ENCODE results near the gene MYH9.

The MYH9 gene

GRCh38 chr22:36308880-36309279 lies 78.9 kb downstream of the MYH9 start:
- Histone ChIP-seq H3K9me3 (ENCODE audit: control insufficient read depth in 1 of 2, low read length in 2 of 2) (no peaks in the 10 kb centered on the region), H3K27me3 (ENCODE audit: low read depth, low read length) (no peaks in the 10 kb centered on the region), H3K4me1 (ENCODE audit: control insufficient read depth in 1 of 2, insufficient read depth in 2 of 2, low read length in 2 of 2) (peaks cover 0 to 8% of the 10 kb centered on the region in 2 donors), H3K36me3 (ENCODE audit: control insufficient read depth in 1 of 2, insufficient read depth in 2 of 2, low read length in 2 of 2) (peaks cover 81 to 93% of the 10 kb centered on the region in 2 donors), H3K27ac (ENCODE audit: low read length) (no peak overlapping the region), H3K4me3 (ENCODE audit: low read depth in 1 of 2, low read length in 2 of 2) (no peak overlapping the region)

DNA sequence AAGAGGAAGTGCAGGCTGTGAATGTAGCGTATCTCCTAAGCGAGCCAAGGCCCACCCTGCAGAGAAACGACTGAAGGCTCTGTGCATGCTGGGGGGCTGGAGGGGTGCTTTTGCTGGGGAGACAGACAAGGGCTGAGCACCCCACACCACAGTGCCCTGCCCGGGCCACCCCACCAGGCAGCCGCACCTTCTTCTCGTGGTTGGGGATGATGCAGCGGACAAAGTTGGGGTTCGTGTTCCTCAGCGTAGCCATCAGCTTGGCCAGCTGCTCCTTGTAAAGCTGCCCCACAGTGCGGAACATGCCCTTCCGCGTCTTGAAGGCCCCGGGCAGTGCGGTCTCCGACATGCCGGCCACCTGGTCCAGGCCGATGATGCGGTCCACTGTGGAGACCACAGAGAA lies 81.5 kb downstream of the MYH9 start:
- no peaks in the 10 kb centered on the region for H3K27me3 ChIP-seq (ENCODE audit: low read depth, low read length)
- H3K36me3 ChIP-seq (ENCODE audit: control insufficient read depth in 1 of 2, insufficient read depth in 2 of 2, low read length in 2 of 2): peaks cover 85 to 94% of the 10 kb centered on the region in 2 donors
- H3K27ac ChIP-seq (ENCODE audit: low read length): no peak overlapping the region
- peaks cover 0 to 27% of the 10 kb centered on the region in 2 donors for H3K4me1 ChIP-seq (ENCODE audit: control insufficient read depth in 1 of 2, insufficient read depth in 2 of 2, low read length in 2 of 2)
- H3K4me3 ChIP-seq (ENCODE audit: low read depth in 1 of 2, low read length in 2 of 2): no peak overlapping the region
- no peaks in the 10 kb centered on the region for H3K9me3 ChIP-seq (ENCODE audit: control insufficient read depth in 1 of 2, low read length in 2 of 2)

GRCh38 chr22:36305813-36306212 lies 82.0 kb downstream of the MYH9 start:
- no peak overlapping the region for H3K4me3 ChIP-seq (ENCODE audit: low read depth in 1 of 2, low read length in 2 of 2)
- peaks cover 85 to 94% of the 10 kb centered on the region in 2 donors for H3K36me3 ChIP-seq (ENCODE audit: control insufficient read depth in 1 of 2, insufficient read depth in 2 of 2, low read length in 2 of 2)
- H3K27me3 ChIP-seq (ENCODE audit: low read depth, low read length): no peaks in the 10 kb centered on the region
- H3K4me1 ChIP-seq (ENCODE audit: control insufficient read depth in 1 of 2, insufficient read depth in 2 of 2, low read length in 2 of 2): peaks cover 0 to 27% of the 10 kb centered on the region in 2 donors
- no peak overlapping the region for H3K27ac ChIP-seq (ENCODE audit: low read length)
- no peaks in the 10 kb centered on the region for H3K9me3 ChIP-seq (ENCODE audit: control insufficient read depth in 1 of 2, low read length in 2 of 2)

GRCh38 chr22:36304429-36304828 lies 83.3 kb downstream of the MYH9 start:
- H3K4me3 ChIP-seq (ENCODE audit: low read depth in 1 of 2, low read length in 2 of 2): no peak overlapping the region
- peaks cover 93 to 99% of the 10 kb centered on the region in 2 donors for H3K36me3 ChIP-seq (ENCODE audit: control insufficient read depth in 1 of 2, insufficient read depth in 2 of 2, low read length in 2 of 2)
- no peaks in the 10 kb centered on the region for H3K27me3 ChIP-seq (ENCODE audit: low read depth, low read length)
- no peaks in the 10 kb centered on the region for H3K9me3 ChIP-seq (ENCODE audit: control insufficient read depth in 1 of 2, low read length in 2 of 2)
- peaks cover 0 to 27% of the 10 kb centered on the region in 2 donors for H3K4me1 ChIP-seq (ENCODE audit: control insufficient read depth in 1 of 2, insufficient read depth in 2 of 2, low read length in 2 of 2)
- no peak overlapping the region for H3K27ac ChIP-seq (ENCODE audit: low read length)

DNA sequence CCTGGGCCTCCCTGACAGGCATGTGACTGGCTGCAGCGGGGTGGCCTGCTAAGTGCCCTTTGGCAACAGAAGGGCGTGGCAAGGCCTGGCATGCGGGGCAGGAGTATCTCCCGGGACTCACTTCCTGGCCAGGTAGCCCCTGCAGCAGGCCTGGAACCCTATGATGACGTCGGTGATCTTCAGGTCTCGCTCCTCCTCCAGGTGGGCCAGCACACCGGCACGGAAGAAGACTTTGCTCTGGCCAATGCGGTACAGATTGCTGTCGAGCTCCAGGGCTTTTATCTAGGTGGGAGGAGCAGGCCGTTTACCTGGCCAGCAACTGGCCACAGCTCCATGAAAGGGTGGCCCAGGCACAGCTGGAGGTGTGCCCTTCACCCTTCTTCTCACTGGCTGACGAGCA lies 83.9 kb downstream of the MYH9 start:
- no peak overlapping the region for H3K4me3 ChIP-seq (ENCODE audit: low read depth in 1 of 2, low read length in 2 of 2)
- no peaks in the 10 kb centered on the region for H3K9me3 ChIP-seq (ENCODE audit: control insufficient read depth in 1 of 2, low read length in 2 of 2)
- peaks cover 93 to 99% of the 10 kb centered on the region in 2 donors for H3K36me3 ChIP-seq (ENCODE audit: control insufficient read depth in 1 of 2, insufficient read depth in 2 of 2, low read length in 2 of 2)
- peaks cover 0 to 27% of the 10 kb centered on the region in 2 donors for H3K4me1 ChIP-seq (ENCODE audit: control insufficient read depth in 1 of 2, insufficient read depth in 2 of 2, low read length in 2 of 2)
- H3K27me3 ChIP-seq (ENCODE audit: low read depth, low read length): no peaks in the 10 kb centered on the region
- H3K27ac ChIP-seq (ENCODE audit: low read length): no peak overlapping the region

DNA sequence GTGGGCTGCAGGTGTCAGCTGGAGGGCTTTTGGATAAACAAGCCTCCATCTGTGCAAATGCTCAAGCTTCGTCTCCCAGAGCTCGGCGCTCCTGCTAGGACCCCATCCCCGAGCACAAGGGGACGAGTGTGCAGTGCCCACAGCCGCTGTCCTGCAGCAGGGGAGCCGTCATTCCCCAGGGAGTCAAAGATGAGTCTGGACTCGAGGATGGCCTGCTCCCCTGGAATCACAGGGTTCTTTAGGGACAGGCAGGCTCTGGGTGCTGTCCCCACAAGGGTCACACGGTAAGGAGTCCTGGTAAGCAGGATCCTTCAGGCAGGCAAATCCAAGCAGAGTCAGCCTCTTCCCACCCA lies 84.7 kb downstream of the MYH9 start:
- Histone ChIP-seq H3K36me3 (ENCODE audit: control insufficient read depth in 1 of 2, insufficient read depth in 2 of 2, low read length in 2 of 2) (peaks cover 93 to 99% of the 10 kb centered on the region in 2 donors), H3K27ac (ENCODE audit: low read length) (peak overlapping the region; percentile 29), H3K9me3 (ENCODE audit: control insufficient read depth in 1 of 2, low read length in 2 of 2) (no peaks in the 10 kb centered on the region), H3K4me3 (ENCODE audit: low read depth in 1 of 2, low read length in 2 of 2) (no peak overlapping the region), H3K27me3 (ENCODE audit: low read depth, low read length) (no peaks in the 10 kb centered on the region), H3K4me1 (ENCODE audit: control insufficient read depth in 1 of 2, insufficient read depth in 2 of 2, low read length in 2 of 2) (peaks cover 0 to 27% of the 10 kb centered on the region in 2 donors)

- peak overlapping the region; percentile 29 for H3K27ac ChIP-seq (ENCODE audit: low read length)
- H3K9me3 ChIP-seq (ENCODE audit: control insufficient read depth in 1 of 2, low read length in 2 of 2): no peaks in the 10 kb centered on the region
- peaks cover 95 to 99% of the 10 kb centered on the region in 2 donors for H3K36me3 ChIP-seq (ENCODE audit: control insufficient read depth in 1 of 2, insufficient read depth in 2 of 2, low read length in 2 of 2)
- no peaks in the 10 kb centered on the region for H3K27me3 ChIP-seq (ENCODE audit: low read depth, low read length)
- peaks cover 0 to 24% of the 10 kb centered on the region in 2 donors for H3K4me1 ChIP-seq (ENCODE audit: control insufficient read depth in 1 of 2, insufficient read depth in 2 of 2, low read length in 2 of 2)
- no peak overlapping the region for H3K4me3 ChIP-seq (ENCODE audit: low read depth in 1 of 2, low read length in 2 of 2)
Measured at GRCh38 chr22:36302439-36303114, 85.2 kb downstream of the MYH9 start.

GRCh38 chr22:36301851-36302250 lies 85.9 kb downstream of the MYH9 start:
- H3K9me3 ChIP-seq (ENCODE audit: control insufficient read depth in 1 of 2, low read length in 2 of 2): no peaks in the 10 kb centered on the region
- H3K4me3 ChIP-seq (ENCODE audit: low read depth in 1 of 2, low read length in 2 of 2): no peak overlapping the region
- H3K27me3 ChIP-seq (ENCODE audit: low read depth, low read length): no peaks in the 10 kb centered on the region
- H3K36me3 ChIP-seq (ENCODE audit: control insufficient read depth in 1 of 2, insufficient read depth in 2 of 2, low read length in 2 of 2): peaks cover 96 to 99% of the 10 kb centered on the region in 2 donors
- peak overlapping the region; percentile 29 for H3K27ac ChIP-seq (ENCODE audit: low read length)
- peaks cover 0 to 24% of the 10 kb centered on the region in 2 donors for H3K4me1 ChIP-seq (ENCODE audit: control insufficient read depth in 1 of 2, insufficient read depth in 2 of 2, low read length in 2 of 2)

- H3K36me3 ChIP-seq (ENCODE audit: control insufficient read depth in 1 of 2, insufficient read depth in 2 of 2, low read length in 2 of 2): peaks cover 96 to 99% of the 10 kb centered on the region in 2 donors
- no peaks in the 10 kb centered on the region for H3K27me3 ChIP-seq (ENCODE audit: low read depth, low read length)
- H3K27ac ChIP-seq (ENCODE audit: low read length): no peak overlapping the region
- H3K4me3 ChIP-seq (ENCODE audit: low read depth in 1 of 2, low read length in 2 of 2): no peak overlapping the region
- H3K9me3 ChIP-seq (ENCODE audit: control insufficient read depth in 1 of 2, low read length in 2 of 2): no peaks in the 10 kb centered on the region
- peaks cover 0 to 24% of the 10 kb centered on the region in 2 donors for H3K4me1 ChIP-seq (ENCODE audit: control insufficient read depth in 1 of 2, insufficient read depth in 2 of 2, low read length in 2 of 2)
Measured at GRCh38 chr22:36301384-36301828, 86.4 kb downstream of the MYH9 start.

- no peak overlapping the region for H3K27ac ChIP-seq (ENCODE audit: low read length)
- peaks cover 94 to 99% of the 10 kb centered on the region in 2 donors for H3K36me3 ChIP-seq (ENCODE audit: control insufficient read depth in 1 of 2, insufficient read depth in 2 of 2, low read length in 2 of 2)
- no peaks in the 10 kb centered on the region for H3K9me3 ChIP-seq (ENCODE audit: control insufficient read depth in 1 of 2, low read length in 2 of 2)
- peaks cover 0 to 24% of the 10 kb centered on the region in 2 donors for H3K4me1 ChIP-seq (ENCODE audit: control insufficient read depth in 1 of 2, insufficient read depth in 2 of 2, low read length in 2 of 2)
- H3K27me3 ChIP-seq (ENCODE audit: low read depth, low read length): no peaks in the 10 kb centered on the region
- no peak overlapping the region for H3K4me3 ChIP-seq (ENCODE audit: low read depth in 1 of 2, low read length in 2 of 2)
Measured at GRCh38 chr22:36300396-36301212, 87.2 kb downstream of the MYH9 start.

DNA sequence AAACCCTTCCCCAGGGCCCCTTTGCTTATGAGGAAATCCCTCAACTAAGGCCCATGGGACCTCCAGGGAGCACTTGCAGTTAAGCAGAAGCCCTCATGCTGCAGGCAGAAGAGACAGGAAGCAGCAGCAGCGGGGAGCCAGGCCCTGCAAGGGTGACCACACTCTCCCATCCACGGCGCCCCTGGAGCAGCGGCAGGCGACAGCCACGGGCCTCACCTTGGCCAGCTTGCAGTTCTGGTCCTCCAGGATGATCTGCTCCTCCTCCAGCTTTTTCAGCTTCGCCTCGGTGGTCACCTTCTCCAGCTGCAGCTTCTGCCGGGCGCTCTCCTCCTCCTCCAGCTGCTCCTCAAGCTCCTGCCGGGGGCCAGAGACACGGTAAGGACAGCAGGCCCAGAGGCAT lies 87.9 kb downstream of the MYH9 start:
- H3K36me3 ChIP-seq (ENCODE audit: control insufficient read depth in 1 of 2, insufficient read depth in 2 of 2, low read length in 2 of 2): peaks cover 94 to 99% of the 10 kb centered on the region in 2 donors
- H3K27ac ChIP-seq (ENCODE audit: low read length): no peak overlapping the region
- H3K4me3 ChIP-seq (ENCODE audit: low read depth in 1 of 2, low read length in 2 of 2): no peak overlapping the region
- H3K27me3 ChIP-seq (ENCODE audit: low read depth, low read length): no peaks in the 10 kb centered on the region
- H3K4me1 ChIP-seq (ENCODE audit: control insufficient read depth in 1 of 2, insufficient read depth in 2 of 2, low read length in 2 of 2): peaks cover 0 to 23% of the 10 kb centered on the region in 2 donors
- no peaks in the 10 kb centered on the region for H3K9me3 ChIP-seq (ENCODE audit: control insufficient read depth in 1 of 2, low read length in 2 of 2)
